HL-60 (cell line): ENCODE measurements around the gene TOPORS.

Experiments
- CTCF ChIP-seq: IDR thresholded peaks from one replicate; pipeline ENCODE4 v1.5.1; 2011; ENCODE audit warnings: low read length, control low read depth, inconsistent platforms; ENCODE audit not compliant: insufficient read depth
- GABPA ChIP-seq: IDR thresholded peaks from 2 replicates; pipeline ENCODE4 v1.6.1; 2012; ENCODE audit warnings: low read depth
- POLR2AphosphoS5 ChIP-seq: IDR thresholded peaks from 2 replicates; pipeline ENCODE4 v1.6.1; 2012; ENCODE audit warnings: low read depth
- SPI1 ChIP-seq: IDR thresholded peaks from 2 replicates; pipeline ENCODE4 v1.6.1; 2012; ENCODE audit warnings: low read depth, mild to moderate bottlenecking, borderline replicate concordance
- TF ChIP-seq, protein P1 (sequence below): IDR thresholded peaks from 2 replicates; pipeline ENCODE4 v1.6.1; 2012; ENCODE audit warnings: low read depth; ENCODE audit not compliant: insufficient replicate concordance

DNA sequence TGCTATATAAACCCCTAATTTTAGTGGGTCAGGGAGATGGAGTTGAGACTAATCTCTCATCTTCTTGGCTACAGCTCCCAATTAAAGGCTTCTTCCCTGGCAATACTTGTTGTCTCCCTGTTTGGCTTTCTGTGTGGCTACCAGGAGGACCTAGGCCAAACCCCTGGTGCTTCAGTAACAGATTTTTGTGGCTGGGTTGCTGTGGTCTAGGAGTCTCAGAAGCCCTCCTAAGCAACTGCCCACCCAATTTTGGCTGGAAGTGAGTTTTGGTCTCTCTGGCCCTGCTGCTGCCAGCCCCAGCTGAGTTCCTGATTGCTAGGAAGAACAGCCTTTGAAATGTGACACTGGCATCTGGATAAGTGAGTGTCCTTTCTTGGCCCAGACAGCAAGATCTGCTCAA lies 36.1 kb downstream of the TOPORS start:
- TF ChIP-seq, protein P1, sequence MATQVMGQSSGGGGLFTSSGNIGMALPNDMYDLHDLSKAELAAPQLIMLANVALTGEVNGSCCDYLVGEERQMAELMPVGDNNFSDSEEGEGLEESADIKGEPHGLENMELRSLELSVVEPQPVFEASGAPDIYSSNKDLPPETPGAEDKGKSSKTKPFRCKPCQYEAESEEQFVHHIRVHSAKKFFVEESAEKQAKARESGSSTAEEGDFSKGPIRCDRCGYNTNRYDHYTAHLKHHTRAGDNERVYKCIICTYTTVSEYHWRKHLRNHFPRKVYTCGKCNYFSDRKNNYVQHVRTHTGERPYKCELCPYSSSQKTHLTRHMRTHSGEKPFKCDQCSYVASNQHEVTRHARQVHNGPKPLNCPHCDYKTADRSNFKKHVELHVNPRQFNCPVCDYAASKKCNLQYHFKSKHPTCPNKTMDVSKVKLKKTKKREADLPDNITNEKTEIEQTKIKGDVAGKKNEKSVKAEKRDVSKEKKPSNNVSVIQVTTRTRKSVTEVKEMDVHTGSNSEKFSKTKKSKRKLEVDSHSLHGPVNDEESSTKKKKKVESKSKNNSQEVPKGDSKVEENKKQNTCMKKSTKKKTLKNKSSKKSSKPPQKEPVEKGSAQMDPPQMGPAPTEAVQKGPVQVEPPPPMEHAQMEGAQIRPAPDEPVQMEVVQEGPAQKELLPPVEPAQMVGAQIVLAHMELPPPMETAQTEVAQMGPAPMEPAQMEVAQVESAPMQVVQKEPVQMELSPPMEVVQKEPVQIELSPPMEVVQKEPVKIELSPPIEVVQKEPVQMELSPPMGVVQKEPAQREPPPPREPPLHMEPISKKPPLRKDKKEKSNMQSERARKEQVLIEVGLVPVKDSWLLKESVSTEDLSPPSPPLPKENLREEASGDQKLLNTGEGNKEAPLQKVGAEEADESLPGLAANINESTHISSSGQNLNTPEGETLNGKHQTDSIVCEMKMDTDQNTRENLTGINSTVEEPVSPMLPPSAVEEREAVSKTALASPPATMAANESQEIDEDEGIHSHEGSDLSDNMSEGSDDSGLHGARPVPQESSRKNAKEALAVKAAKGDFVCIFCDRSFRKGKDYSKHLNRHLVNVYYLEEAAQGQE: no peak
- TF ChIP-seq CTCF (no peak), POLR2AphosphoS5 (no peak), GABPA (no peak), SPI1 (no peak)
